PC-9 (cell line): ENCODE results near the gene SORCS2. TPM values are rescaled to one million over a fixed set of nuclear protein-coding genes. Genes with fewer than 3 reads are reported as not detected.

Source experiments
- BruUV-seq: library from RNA; stranded (reverse); fragments of 400-500 nt; replicated peaks from 2 replicates; lab custom pipeline; 2021; lab: Mats Ljungman, UMichigan
- CTCF ChIA-PET: fragments of 300-600 bp; sonication (Branson Sonifier 250); formaldehyde crosslinking; loops from one replicate; lab custom pipeline; 2022; ENCODE audit warnings: antibody characterized with exemption; lab: Charles Lee
- POLR2A ChIA-PET: fragments of 300-600 bp; sonication (Branson Sonifier 250); formaldehyde crosslinking; loops from one replicate; lab custom pipeline; 2022; ENCODE audit warnings: antibody characterized with exemption; ENCODE audit not compliant: unreplicated experiment; lab: Charles Lee
- DNase-seq, 2 experiments: peaks; one replicate each; pipeline versions ENCODE4 v3.0.0 to v3.0.0-alpha.2; 2015 to 2022; ENCODE audit warnings: mixed read lengths in 1 of 2
- H2AFZ ChIP-seq: fragments of 200-600 bp; sonication (generic); 2 replicates; pipeline ENCODE4 v1.8.1; 2017; ENCODE audit warnings: antibody characterized with exemption
- H3F3A ChIP-seq: fragments of 200-600 bp; sonication (generic); 2 replicates; pipeline ENCODE4 v1.8.1; 2017; ENCODE audit warnings: antibody characterized with exemption, mild to moderate bottlenecking, low read depth; ENCODE audit not compliant: insufficient read depth
- H3K27ac ChIP-seq: fragments of 200-600 bp; sonication (generic); 2 replicates; pipeline ENCODE4 v1.6.1; 2016; ENCODE audit warnings: mixed run types
- H3K27me3 ChIP-seq: fragments of 200-600 bp; sonication (generic); 2 replicates; pipeline ENCODE4 v1.6.1; 2016; ENCODE audit warnings: low read depth, mixed run types; ENCODE audit not compliant: insufficient read depth
- H3K36me3 ChIP-seq: fragments of 200-600 bp; sonication (generic); 2 replicates; pipeline ENCODE4 v1.6.1; 2016; ENCODE audit warnings: low read depth, mixed run types
- H3K4me1 ChIP-seq: fragments of 200-600 bp; sonication (generic); replicated peaks from 2 replicates; pipeline ENCODE4 v1.6.1; 2016; ENCODE audit warnings: mixed run types; ENCODE audit not compliant: insufficient read depth
- H3K4me2 ChIP-seq: fragments of 200-600 bp; sonication (generic); 2 replicates; pipeline ENCODE4 v1.6.1; 2017; ENCODE audit warnings: mixed run types
- H3K4me3 ChIP-seq: fragments of 200-600 bp; sonication (generic); 2 replicates; pipeline ENCODE4 v1.6.1; 2016; ENCODE audit warnings: mixed run types
- H3K79me2 ChIP-seq: fragments of 200-600 bp; sonication (generic); 2 replicates; pipeline ENCODE4 v1.6.1; 2017; ENCODE audit warnings: low read depth, mixed run types
- H3K9me2 ChIP-seq: fragments of 200-600 bp; sonication (generic); 2 replicates; pipeline ENCODE4 v1.8.1; 2017; ENCODE audit warnings: mild to moderate bottlenecking; ENCODE audit not compliant: insufficient read depth
- H3K9me3 ChIP-seq: fragments of 200-600 bp; sonication (generic); 2 replicates; pipeline ENCODE4 v1.8.1; 2016; ENCODE audit warnings: low read depth; ENCODE audit not compliant: insufficient read depth
- H4K20me1 ChIP-seq: fragments of 200-600 bp; sonication (generic); 2 replicates; pipeline ENCODE4 v1.8.1; 2017; ENCODE audit not compliant: insufficient read depth
- CTCF ChIP-seq: fragments of 200-600 bp; sonication (generic); conservative IDR thresholded peaks from 2 replicates; pipeline ENCODE4 v1.6.1; 2017; ENCODE audit warnings: mixed run types, antibody characterized with exemption, mild to moderate bottlenecking, moderate library complexity
- EZH2 ChIP-seq: fragments of 200-600 bp; sonication (generic); IDR thresholded peaks from 2 replicates; pipeline ENCODE4 v1.8.0; 2017; ENCODE audit warnings: antibody characterized with exemption, low read depth
- intact Hi-C: fragments of 100-400 bp; cut with micrococcal nuclease; formaldehyde crosslinking; loops from one replicate; pipeline ENCODE4 v1.10.0; 2022; ENCODE audit not compliant: unreplicated experiment
- total RNA-seq: library from RNA; stranded (reverse); gene quantifications from 2 replicates; pipeline ENCODE4 v1.2.3, GENCODE V29; 2021

The SORCS2 gene
- total RNA-seq, 1 experiment from 2014 or later: 25.8 TPM

GRCh38 chr4:7309636-7310390 lies 117.5 kb downstream of the SORCS2 start:
- no TSS peak for BruUV-seq
- Histone ChIP-seq H3K36me3 (no peaks in the 10 kb centered on the region), H3K4me2 (no peak overlapping the region), H3K27me3 (no peaks in the 10 kb centered on the region), H3K9me3 (no peaks in the 10 kb centered on the region), H2AFZ (no peak overlapping the region), H3K4me1 (no peaks in the 10 kb centered on the region), H3K27ac (no peak overlapping the region), H3F3A (no peaks in the 10 kb centered on the region), H3K4me3 (no peak overlapping the region), H4K20me1 (no peaks in the 10 kb centered on the region), H3K79me2 (no peaks in the 10 kb centered on the region), H3K9me2 (no peaks in the 10 kb centered on the region)
- TF ChIP-seq CTCF: no peak
- DNase-seq: no peak
- CTCF ChIA-PET: no interaction called here
- intact Hi-C loops: no loop called here
- POLR2A ChIA-PET: no interaction called here

- Histone ChIP-seq H3K79me2 (no peaks in the 10 kb centered on the region), H3K4me2 (no peak overlapping the region), H3K4me3 (no peak overlapping the region), H4K20me1 (no peaks in the 10 kb centered on the region), H3K36me3 (no peaks in the 10 kb centered on the region), H3K27me3 (no peaks in the 10 kb centered on the region), H3K9me3 (no peaks in the 10 kb centered on the region), H3F3A (no peaks in the 10 kb centered on the region), H3K4me1 (no peaks in the 10 kb centered on the region), H3K9me2 (no peaks in the 10 kb centered on the region), H2AFZ (no peak overlapping the region), H3K27ac (no peak overlapping the region)
- BruUV-seq: no TSS peak
- ChIA-PET CTCF (no interaction called here), POLR2A (no interaction called here)
- TF ChIP-seq CTCF: no peak
- DNase-seq: no peak
- intact Hi-C loops: no loop called here
Observed at GRCh38 chr4:7310451-7310850, 118.1 kb downstream of the SORCS2 start.

GRCh38 chr4:7311205-7311604 lies 118.9 kb downstream of the SORCS2 start:
- intact Hi-C loops: no loop called here
- no peaks in the 10 kb centered on the region for H3K27me3 ChIP-seq
- no peak overlapping the region for H3K4me2 ChIP-seq
- ChIA-PET CTCF (no interaction called here), POLR2A (no interaction called here)
- H3K9me2 ChIP-seq: no peaks in the 10 kb centered on the region
- H3K27ac ChIP-seq: no peak overlapping the region
- TF ChIP-seq CTCF (no peak), EZH2 (no peak)
- H3K4me3 ChIP-seq: no peak overlapping the region
- no peaks in the 10 kb centered on the region for H3F3A ChIP-seq
- no peak overlapping the region for H2AFZ ChIP-seq
- no peaks in the 10 kb centered on the region for H3K79me2 ChIP-seq
- no peaks in the 10 kb centered on the region for H3K36me3 ChIP-seq
- H3K9me3 ChIP-seq: no peaks in the 10 kb centered on the region
- no peaks in the 10 kb centered on the region for H4K20me1 ChIP-seq
- H3K4me1 ChIP-seq: no peaks in the 10 kb centered on the region
- no TSS peak for BruUV-seq
- no peak for DNase-seq
